Measurements from ENCODE around the gene HEYL. TPM values are rescaled to one million over a fixed set of nuclear protein-coding genes. Genes with fewer than 3 reads are reported as not detected.
"Not testable (repeated sequence)": the region's sequence is repeated elsewhere in the genome, so short reads cannot be mapped to it uniquely, and the experiment has no call there.

HEYL gene
- total RNA-seq, 1 donor from 2014 or later = 4.3 TPM

- Mint-ChIP-seq H3K9me3 (ENCODE audit: low read depth) (no peaks in the 10 kb centered on the region), H3K27me3 (peaks cover 11% of the 10 kb centered on the region), H3K4me1 (ENCODE audit: low read depth) (peaks cover 4% of the 10 kb centered on the region), H3K4me3 (ENCODE audit: low read depth) (no peak overlapping the region), H3K36me3 (ENCODE audit: insufficient read depth) (no peaks in the 10 kb centered on the region), H3K27ac (no peak overlapping the region)
- TF ChIP-seq, protein P1, sequence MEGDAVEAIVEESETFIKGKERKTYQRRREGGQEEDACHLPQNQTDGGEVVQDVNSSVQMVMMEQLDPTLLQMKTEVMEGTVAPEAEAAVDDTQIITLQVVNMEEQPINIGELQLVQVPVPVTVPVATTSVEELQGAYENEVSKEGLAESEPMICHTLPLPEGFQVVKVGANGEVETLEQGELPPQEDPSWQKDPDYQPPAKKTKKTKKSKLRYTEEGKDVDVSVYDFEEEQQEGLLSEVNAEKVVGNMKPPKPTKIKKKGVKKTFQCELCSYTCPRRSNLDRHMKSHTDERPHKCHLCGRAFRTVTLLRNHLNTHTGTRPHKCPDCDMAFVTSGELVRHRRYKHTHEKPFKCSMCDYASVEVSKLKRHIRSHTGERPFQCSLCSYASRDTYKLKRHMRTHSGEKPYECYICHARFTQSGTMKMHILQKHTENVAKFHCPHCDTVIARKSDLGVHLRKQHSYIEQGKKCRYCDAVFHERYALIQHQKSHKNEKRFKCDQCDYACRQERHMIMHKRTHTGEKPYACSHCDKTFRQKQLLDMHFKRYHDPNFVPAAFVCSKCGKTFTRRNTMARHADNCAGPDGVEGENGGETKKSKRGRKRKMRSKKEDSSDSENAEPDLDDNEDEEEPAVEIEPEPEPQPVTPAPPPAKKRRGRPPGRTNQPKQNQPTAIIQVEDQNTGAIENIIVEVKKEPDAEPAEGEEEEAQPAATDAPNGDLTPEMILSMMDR (IDR thresholded peaks at IDR 0.05; ENCODE audit: unreplicated experiment) = no peak
- no peak for DNase-seq (ENCODE audit: low spot score, unreplicated experiment)
These were observed 24.3 kb downstream of the HEYL start for GRCh38 chr1:39615086-39615673.

- Mint-ChIP-seq H3K27me3 (peaks cover 16% of the 10 kb centered on the region), H3K9me3 (ENCODE audit: low read depth) (no peaks in the 10 kb centered on the region), H3K36me3 (ENCODE audit: insufficient read depth) (no peaks in the 10 kb centered on the region), H3K4me1 (ENCODE audit: low read depth) (peaks cover 4% of the 10 kb centered on the region), H3K27ac (no peak overlapping the region), H3K4me3 (ENCODE audit: low read depth) (no peak overlapping the region)
- DNase-seq (ENCODE audit: low spot score, unreplicated experiment) = no peak
- TF ChIP-seq, protein P1 (IDR thresholded peaks at IDR 0.05; ENCODE audit: unreplicated experiment) = no peak
These were observed 25.0 kb downstream of the HEYL start for GRCh38 chr1:39614488-39614887.

GRCh38 chr1:39613250-39613649 lies 26.2 kb downstream of the HEYL start:
- TF ChIP-seq, protein P1 (IDR thresholded peaks at IDR 0.05; ENCODE audit: unreplicated experiment) = no peak
- DNase-seq (ENCODE audit: low spot score, unreplicated experiment) = no peak
- peaks cover 4% of the 10 kb centered on the region for H3K4me1 Mint-ChIP-seq (ENCODE audit: low read depth)
- no peak overlapping the region for H3K4me3 Mint-ChIP-seq (ENCODE audit: low read depth)
- no peaks in the 10 kb centered on the region for H3K36me3 Mint-ChIP-seq (ENCODE audit: insufficient read depth)
- no peaks in the 10 kb centered on the region for H3K9me3 Mint-ChIP-seq (ENCODE audit: low read depth)
- no peak overlapping the region for H3K27ac Mint-ChIP-seq
- H3K27me3 Mint-ChIP-seq = peaks cover 24% of the 10 kb centered on the region

GRCh38 chr1:39609618-39610331 lies 29.7 kb downstream of the HEYL start:
- no peaks in the 10 kb centered on the region for H3K36me3 Mint-ChIP-seq (ENCODE audit: insufficient read depth)
- no peaks in the 10 kb centered on the region for H3K9me3 Mint-ChIP-seq (ENCODE audit: low read depth)
- TF ChIP-seq, protein P1 (IDR thresholded peaks at IDR 0.05; ENCODE audit: unreplicated experiment) = peak; percentile 82
- H3K27ac Mint-ChIP-seq = no peak overlapping the region
- H3K4me1 Mint-ChIP-seq (ENCODE audit: low read depth) = peaks cover 3% of the 10 kb centered on the region
- H3K4me3 Mint-ChIP-seq (ENCODE audit: low read depth) = peak overlapping the region; percentile 52
- H3K27me3 Mint-ChIP-seq = peaks cover 23% of the 10 kb centered on the region
- DNase-seq (ENCODE audit: low spot score, unreplicated experiment) = peak; percentile 66

- Mint-ChIP-seq H3K27ac (no peak overlapping the region), H3K36me3 (ENCODE audit: insufficient read depth) (no peaks in the 10 kb centered on the region), H3K4me1 (ENCODE audit: low read depth) (peaks cover 3% of the 10 kb centered on the region), H3K9me3 (ENCODE audit: low read depth) (no peaks in the 10 kb centered on the region), H3K4me3 (ENCODE audit: low read depth) (no peak overlapping the region), H3K27me3 (peaks cover 27% of the 10 kb centered on the region)
- TF ChIP-seq, protein P1 (IDR thresholded peaks at IDR 0.05; ENCODE audit: unreplicated experiment) = no peak
- no peak for DNase-seq (ENCODE audit: low spot score, unreplicated experiment)
These were observed 30.5 kb downstream of the HEYL start for GRCh38 chr1:39608921-39609320.

DNA sequence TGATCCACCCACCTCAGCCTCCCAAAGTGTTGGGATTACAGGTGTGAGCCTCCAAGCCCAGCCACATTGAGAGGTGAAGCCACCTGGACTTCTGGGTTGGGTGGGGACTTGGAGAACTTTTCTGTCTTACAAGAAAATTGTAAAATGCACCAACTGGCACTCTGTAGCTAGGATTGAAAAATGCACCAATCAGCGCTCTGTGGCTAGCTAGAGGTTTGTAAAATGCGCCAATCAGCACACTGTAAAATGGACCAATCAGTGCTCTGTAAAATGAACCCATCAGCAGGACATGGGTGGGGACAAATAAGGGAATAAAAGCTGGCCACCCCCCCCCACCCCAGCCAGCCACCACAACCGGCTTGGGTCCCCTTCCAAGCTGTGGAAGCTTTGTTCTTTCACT lies 35.8 kb downstream of the HEYL start:
- H3K4me1 Mint-ChIP-seq (ENCODE audit: low read depth); H3K36me3 Mint-ChIP-seq (ENCODE audit: insufficient read depth); DNase-seq (ENCODE audit: low spot score, unreplicated experiment); H3K27ac Mint-ChIP-seq; H3K4me3 Mint-ChIP-seq (ENCODE audit: low read depth); H3K9me3 Mint-ChIP-seq (ENCODE audit: low read depth): not testable (repeated sequence)
- H3K27me3 Mint-ChIP-seq = peaks cover 28% of the 10 kb centered on the region

GRCh38 chr1:39601667-39602255 lies 37.7 kb downstream of the HEYL start:
- peaks cover 23% of the 10 kb centered on the region for H3K27me3 Mint-ChIP-seq
- H3K4me3 Mint-ChIP-seq (ENCODE audit: low read depth); H3K9me3 Mint-ChIP-seq (ENCODE audit: low read depth); H3K36me3 Mint-ChIP-seq (ENCODE audit: insufficient read depth); DNase-seq (ENCODE audit: low spot score, unreplicated experiment); H3K4me1 Mint-ChIP-seq (ENCODE audit: low read depth); H3K27ac Mint-ChIP-seq: not testable (repeated sequence)

All from progenitor cell of endocrine pancreas (in vitro differentiated cells).